Thyroid gland (tissue), 4 donors: ENCODE results near the gene INPP5A.

Experiments
- CTCF ChIP-seq, 6 experiments: fragments of 200-600 bp in 3 of 6; fragments of 450-650 bp in 3 of 6; sonication (generic) in 3 of 6; IDR thresholded peaks; one replicate each; pipeline ENCODE4 v1.5.1; 2016 to 2019; ENCODE audit warnings: antibody characterized with exemption in 6 of 6, mild to moderate bottlenecking in 2 of 6, inconsistent platforms in 1 of 6, moderate library complexity in 1 of 6
- POLR2A ChIP-seq, 2 donors: fragments of 450-650 bp; IDR thresholded peaks; one replicate each; pipeline ENCODE4 v1.6.1; 2017; ENCODE audit warnings: antibody characterized with exemption in 2 of 2, mild to moderate bottlenecking in 2 of 2, moderate library complexity in 1 of 2

GRCh38 chr10:132536241-132536876 is 1.2 kb upstream of the INPP5A start:
- TF ChIP-seq CTCF (IDR thresholded peaks at IDR 0.05) (no peak), POLR2A (IDR thresholded peaks at IDR 0.05) (no peak)
